GM10266 (cell line): ENCODE data around the gene CFAP74.

Experiments used
- DNase-seq: peaks from one replicate; pipeline ENCODE4 v3.0.0; 2012; ENCODE audit errors: extremely low spot score
- TF ChIP-seq, protein P1 (sequence below): IDR thresholded peaks from 2 replicates; pipeline ENCODE4 v1.5.1; 2012; ENCODE audit warnings: mild to moderate bottlenecking, low read depth; ENCODE audit not compliant: control insufficient read depth, insufficient read depth; ENCODE audit errors: missing control alignments

CFAP74 gene

DNA sequence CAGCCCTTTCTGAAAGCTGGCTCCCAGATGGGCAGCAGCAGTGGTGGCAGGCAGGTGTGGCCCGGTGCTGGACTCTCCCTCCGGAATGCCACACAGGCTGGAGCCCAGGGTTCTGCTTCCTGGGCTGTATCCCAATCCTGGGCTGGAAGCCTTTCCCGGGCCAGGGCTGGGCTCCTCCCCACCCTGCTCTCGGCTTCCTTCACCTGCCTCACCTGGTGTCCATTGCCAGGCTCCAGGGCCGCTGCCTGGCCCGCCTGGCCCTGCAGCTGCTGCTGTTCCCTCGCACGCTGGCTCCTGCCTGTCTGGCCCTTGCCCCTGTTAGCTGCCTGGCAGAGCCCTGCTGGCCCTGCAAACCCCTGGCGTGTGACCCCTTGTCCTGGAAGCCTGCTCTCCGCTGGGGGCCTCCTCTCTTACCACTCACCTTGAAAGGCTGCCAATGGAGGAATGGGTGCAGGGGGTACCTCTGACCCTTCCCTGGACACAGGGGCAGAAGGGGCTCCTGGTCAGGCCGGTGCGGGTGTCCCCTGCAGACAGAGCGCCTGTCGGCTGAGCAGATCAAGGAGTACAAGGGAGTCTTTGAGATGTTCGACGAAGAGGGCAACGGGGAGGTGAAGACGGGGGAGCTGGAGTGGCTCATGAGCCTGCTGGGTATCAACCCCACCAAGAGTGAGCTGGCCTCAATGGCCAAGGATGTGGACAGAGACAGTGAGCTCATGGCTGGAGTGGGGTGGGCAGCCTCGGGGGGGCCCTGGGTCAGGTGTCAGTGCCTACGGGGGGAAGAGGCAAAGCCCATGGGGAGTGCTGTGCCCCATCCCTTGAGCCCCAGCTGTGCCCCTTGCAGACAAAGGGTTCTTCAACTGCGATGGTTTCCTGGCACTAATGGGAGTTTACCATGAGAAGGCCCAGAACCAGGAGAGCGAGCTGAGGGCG lies 87.4 kb downstream of the CFAP74 start:
- TF ChIP-seq, protein P1, sequence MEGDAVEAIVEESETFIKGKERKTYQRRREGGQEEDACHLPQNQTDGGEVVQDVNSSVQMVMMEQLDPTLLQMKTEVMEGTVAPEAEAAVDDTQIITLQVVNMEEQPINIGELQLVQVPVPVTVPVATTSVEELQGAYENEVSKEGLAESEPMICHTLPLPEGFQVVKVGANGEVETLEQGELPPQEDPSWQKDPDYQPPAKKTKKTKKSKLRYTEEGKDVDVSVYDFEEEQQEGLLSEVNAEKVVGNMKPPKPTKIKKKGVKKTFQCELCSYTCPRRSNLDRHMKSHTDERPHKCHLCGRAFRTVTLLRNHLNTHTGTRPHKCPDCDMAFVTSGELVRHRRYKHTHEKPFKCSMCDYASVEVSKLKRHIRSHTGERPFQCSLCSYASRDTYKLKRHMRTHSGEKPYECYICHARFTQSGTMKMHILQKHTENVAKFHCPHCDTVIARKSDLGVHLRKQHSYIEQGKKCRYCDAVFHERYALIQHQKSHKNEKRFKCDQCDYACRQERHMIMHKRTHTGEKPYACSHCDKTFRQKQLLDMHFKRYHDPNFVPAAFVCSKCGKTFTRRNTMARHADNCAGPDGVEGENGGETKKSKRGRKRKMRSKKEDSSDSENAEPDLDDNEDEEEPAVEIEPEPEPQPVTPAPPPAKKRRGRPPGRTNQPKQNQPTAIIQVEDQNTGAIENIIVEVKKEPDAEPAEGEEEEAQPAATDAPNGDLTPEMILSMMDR, result no peak
- DNase-seq, result no peak

DNA sequence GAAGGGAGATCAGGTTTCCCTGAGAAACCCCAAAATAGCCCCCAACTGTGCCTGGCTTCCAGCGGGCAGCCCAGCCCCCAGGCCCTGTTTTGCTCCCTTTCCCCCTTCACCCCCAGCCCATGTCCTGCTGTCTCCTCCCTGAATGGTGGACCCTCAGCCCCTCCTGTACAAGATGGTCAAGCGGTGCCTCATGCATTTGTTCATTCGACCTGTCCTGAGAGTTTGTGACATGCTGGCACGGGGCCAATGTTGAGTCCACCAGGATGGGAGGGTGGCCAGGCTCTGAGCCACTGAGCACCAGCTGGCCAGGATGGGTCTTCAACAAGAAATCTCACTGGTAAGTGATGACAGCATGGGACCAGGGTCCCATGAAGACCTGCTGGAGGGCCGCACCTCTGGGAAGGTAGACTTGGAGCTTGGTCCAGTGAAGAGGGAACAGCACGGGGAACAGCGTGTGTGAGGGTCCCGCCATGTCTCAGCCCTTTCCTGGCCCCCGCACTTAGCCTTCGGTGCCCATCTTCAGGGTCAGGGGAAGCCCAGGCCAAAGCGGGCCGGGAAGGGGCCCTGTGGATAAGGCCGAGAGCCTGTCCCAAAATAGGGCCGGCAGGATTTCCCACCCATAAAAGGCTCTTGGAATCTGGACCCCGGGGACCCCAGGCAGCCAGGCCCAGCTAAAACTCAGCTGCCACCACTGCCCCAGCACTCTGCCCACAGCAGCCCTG lies 88.5 kb downstream of the CFAP74 start, which contains the start of gene CALML6:
TSS of gene CALML6 (plus strand) at position 290 of the 722 bp plus-strand sequence. CDS start at position 311, 21 bp downstream.
- no peak for DNase-seq
- TF ChIP-seq, protein P1, result no peak

DNA sequence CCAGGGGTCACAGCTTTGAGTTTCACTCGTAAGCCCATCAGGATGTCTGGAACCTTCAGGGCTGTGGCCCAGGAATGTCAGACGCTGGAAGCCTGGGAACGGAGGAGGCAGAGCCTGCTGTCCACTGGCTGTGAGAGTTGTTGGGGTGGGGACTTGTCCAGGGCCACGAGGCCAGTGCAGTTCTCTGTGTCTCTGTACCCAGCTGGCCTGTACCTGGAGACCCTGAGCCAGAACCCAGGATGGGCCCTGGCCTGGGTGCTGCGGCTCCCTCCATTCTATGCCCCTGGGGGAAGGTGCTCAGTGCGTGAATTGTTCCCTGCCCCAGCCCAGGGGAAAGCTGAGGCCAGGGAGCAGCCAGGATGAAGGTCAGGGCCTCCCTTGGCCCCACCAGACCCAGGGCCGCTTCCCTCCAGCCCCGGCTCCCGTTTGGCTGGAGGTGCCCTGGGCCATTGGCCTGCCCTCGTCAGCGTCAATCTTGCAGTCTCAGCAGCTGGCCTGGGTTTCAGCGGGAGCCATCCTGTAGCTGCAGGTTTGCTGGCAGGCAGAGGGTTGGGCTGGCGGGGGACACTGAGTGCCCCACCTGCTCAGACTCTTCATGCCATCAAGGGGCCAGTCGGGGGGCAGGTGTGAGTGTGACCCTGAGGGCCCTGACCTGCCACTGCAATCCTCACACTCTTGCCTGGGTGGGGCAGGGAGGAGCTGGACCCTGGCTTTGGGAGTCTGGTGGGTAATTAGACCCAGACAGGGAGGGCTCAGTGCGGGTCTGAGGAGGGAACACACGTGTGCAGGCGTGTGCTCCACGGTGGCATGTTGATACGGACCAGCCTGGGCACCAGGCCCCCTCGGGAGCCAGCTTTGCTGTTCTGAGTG lies 89.2 kb downstream of the CFAP74 start:
- TF ChIP-seq, protein P1, result no peak

DNA sequence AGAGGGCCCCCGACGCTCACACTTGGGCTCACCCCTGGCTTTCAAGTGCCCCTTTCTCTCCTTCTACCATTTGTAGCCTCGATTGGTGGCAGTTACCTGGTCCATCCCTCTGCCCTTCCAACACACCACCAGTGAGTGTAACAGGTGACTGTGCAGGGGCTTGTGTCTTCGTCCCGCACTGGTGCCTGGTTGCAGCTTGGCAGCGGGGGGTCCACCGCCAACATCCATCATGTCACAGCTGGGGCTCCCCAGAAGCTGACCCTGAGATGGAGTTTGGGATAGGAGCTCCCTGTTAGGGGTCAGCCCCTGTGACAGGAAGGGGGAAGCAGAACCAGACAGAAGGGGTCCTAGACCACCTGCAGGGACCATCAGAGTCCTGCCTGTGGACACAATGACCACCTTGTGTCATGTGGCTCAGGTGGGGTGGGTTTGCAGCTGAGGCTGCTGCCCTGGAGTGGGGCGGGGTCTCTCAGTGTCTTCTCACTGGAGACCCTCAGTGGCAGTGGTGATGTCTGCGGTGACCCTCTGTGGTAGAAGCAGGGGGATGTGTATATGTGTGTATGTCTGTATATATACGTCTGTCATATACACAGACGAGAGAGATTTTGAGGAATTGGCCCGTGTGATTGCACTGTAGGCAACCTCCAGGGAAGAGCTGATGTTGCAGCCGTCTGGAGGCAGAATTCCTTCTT lies 92.1 kb downstream of the CFAP74 start:
- TF ChIP-seq, protein P1, result no peak

More for the DNA sequence above, 89.2 kb downstream of the CFAP74 start:
- DNase-seq, result no peak

DNA sequence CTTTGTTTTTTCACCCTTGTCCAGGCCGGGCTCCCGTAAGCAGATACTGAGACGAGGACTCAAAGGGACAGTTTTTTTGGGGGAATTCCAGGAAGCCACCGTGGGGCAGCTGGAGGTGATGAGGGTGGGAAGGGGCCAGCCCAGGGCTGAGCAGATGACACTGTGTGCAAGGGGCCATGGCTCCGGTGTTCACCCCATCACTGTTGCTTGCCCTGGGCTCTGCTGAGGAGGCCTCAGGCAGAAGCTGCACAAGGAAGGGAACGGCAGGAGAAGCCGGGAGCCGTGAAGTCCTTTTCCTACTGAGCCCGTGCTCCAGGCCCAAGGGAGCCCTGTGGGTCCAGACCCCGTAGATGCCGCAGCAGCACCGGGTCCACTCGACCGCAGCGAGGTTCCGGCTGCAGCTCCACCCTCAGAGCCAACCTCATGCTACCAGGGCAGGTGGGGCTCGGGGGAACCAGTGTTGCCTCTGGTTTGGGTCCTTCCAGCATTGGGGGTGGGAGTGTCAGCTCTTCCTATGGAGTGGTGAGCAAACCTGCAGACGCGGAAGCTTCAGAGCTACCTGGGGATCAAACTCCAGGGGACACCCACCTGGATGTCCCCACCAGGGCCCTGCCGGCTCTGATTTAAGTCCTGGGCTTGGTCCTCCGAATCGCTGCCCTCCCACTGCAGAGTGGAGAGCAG lies 92.8 kb downstream of the CFAP74 start:
- no peak for DNase-seq
- TF ChIP-seq, protein P1, result no peak

More for the DNA sequence above, 92.1 kb downstream of the CFAP74 start:
- DNase-seq, result no peak

DNA sequence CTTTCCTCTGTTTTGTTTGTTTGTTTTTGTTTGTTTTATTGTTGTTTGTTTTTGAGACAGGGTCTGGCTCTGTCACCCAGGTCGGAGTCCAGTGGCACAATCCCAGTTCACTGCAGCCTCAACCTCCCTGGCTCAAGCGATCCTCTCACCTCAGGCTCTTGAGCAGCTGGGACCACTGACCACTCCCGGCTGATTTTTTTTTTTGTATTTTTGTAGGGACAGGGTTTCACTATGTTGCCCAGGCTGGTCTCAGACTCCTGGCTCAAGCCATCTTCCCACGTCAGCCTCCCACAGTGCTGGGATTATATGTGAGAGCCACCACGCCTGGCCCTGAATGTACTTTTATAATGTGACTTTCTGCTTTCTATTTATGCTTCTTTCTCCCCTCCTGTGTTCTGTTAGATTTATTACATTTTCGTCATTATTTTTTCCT lies 93.5 kb downstream of the CFAP74 start:
- TF ChIP-seq, protein P1, result no peak
- no peak for DNase-seq
